SU-DHL-6 (cell line): ENCODE data around the gene ZBTB32.

Experiments
- H2AFZ ChIP-seq: fragments of 200-600 bp; sonication (generic); 2 replicates; pipeline ENCODE4 v1.6.1; 2014; ENCODE audit warnings: low read depth, mild to moderate bottlenecking, moderate library complexity, mixed read lengths, antibody characterized with exemption, low read length; ENCODE audit not compliant: severe bottlenecking
- H3F3A ChIP-seq: fragments of 200-600 bp; shearing (Covaris generic); 2 replicates; pipeline ENCODE4 v1.6.0; 2016; ENCODE audit warnings: antibody characterized with exemption, mild to moderate bottlenecking; ENCODE audit not compliant: insufficient read depth
- H3K27ac ChIP-seq: fragments of 200-600 bp; sonication (generic); 2 replicates; pipeline ENCODE4 v1.5.1; 2016; ENCODE audit warnings: low read depth, mild to moderate bottlenecking, low read length, moderate library complexity, mixed read lengths
- H3K27me3 ChIP-seq: fragments of 200-600 bp; sonication (generic), shearing (Covaris generic); 2 replicates; pipeline ENCODE4 v1.6.0; 2014; ENCODE audit warnings: mild to moderate bottlenecking, low read length
- H3K36me3 ChIP-seq: fragments of 200-600 bp; sonication (generic); 2 replicates; pipeline ENCODE4 v1.6.1; 2014; ENCODE audit warnings: mild to moderate bottlenecking, low read length, mixed read lengths
- H3K4me2 ChIP-seq: fragments of 300-600, 200-600 bp; shearing (Covaris generic), sonication (generic); 2 replicates; pipeline ENCODE4 v1.6.0; 2014; ENCODE audit warnings: low read length, low read depth, mild to moderate bottlenecking; ENCODE audit not compliant: poor library complexity, severe bottlenecking
- H3K4me3 ChIP-seq: fragments of 200-600 bp; sonication (generic); 2 replicates; pipeline ENCODE4 v1.5.1; 2014; ENCODE audit warnings: antibody characterized with exemption, low read length, mild to moderate bottlenecking, mixed read lengths; ENCODE audit not compliant: insufficient read depth, poor library complexity, severe bottlenecking
- H3K79me2 ChIP-seq: fragments of 200-600 bp; sonication (generic); 2 replicates; pipeline ENCODE4 v1.6.1; 2014; ENCODE audit warnings: mild to moderate bottlenecking, low read length, moderate library complexity; ENCODE audit not compliant: insufficient read depth
- H3K9ac ChIP-seq: fragments of 200-600 bp; sonication (generic); 2 replicates; pipeline ENCODE4 v1.7.0; 2014; ENCODE audit warnings: mild to moderate bottlenecking, low read length
- H3K9me2 ChIP-seq: fragments of 200-600 bp; sonication (generic); replicated peaks from 2 replicates; pipeline ENCODE4 v1.6.1; 2014; ENCODE audit warnings: low read length; ENCODE audit not compliant: insufficient read depth
- H3K9me3 ChIP-seq: fragments of 200-600 bp; sonication (generic); 2 replicates; pipeline ENCODE4 v1.6.1; 2014; ENCODE audit warnings: low read length, mixed read lengths; ENCODE audit not compliant: insufficient read depth
- H4K20me1 ChIP-seq: fragments of 200-600 bp; sonication (generic); 2 replicates; pipeline ENCODE4 v1.6.1; 2014; ENCODE audit warnings: low read depth, mild to moderate bottlenecking, antibody characterized with exemption, low read length, moderate library complexity, mixed read lengths
- CTCF ChIP-seq: fragments of 200-600 bp; sonication (generic); IDR thresholded peaks from one replicate; pipeline ENCODE4 v1.5.1; 2017; ENCODE audit warnings: antibody characterized with exemption, mild to moderate bottlenecking, low read length, moderate library complexity; ENCODE audit not compliant: insufficient read depth, poor library complexity, severe bottlenecking
- EZH2phosphoT487 ChIP-seq: fragments of 200-600 bp; sonication (generic), shearing (Covaris generic); conservative IDR thresholded peaks from 2 replicates; pipeline ENCODE4 v1.6.1; 2018; ENCODE audit warnings: mild to moderate bottlenecking, antibody characterized with exemption, low read length, moderate library complexity, mixed read lengths

The ZBTB32 gene

GRCh38 chr19:35731779-35732405 is 27.5 kb downstream of the ZBTB32 start:
- H3K9me3 ChIP-seq = no peaks in the 10 kb centered on the region
- H3K4me3 ChIP-seq = no peak overlapping the region
- no peaks in the 10 kb centered on the region for H3K36me3 ChIP-seq
- no peak overlapping the region for H3K9ac ChIP-seq
- TF ChIP-seq EZH2phosphoT487 (no peak), CTCF (no peak)
- H2AFZ ChIP-seq = no peak overlapping the region
- no peaks in the 10 kb centered on the region for H3K27me3 ChIP-seq
- H4K20me1 ChIP-seq = no peaks in the 10 kb centered on the region
- no peaks in the 10 kb centered on the region for H3K9me2 ChIP-seq
- no peak overlapping the region for H3K4me2 ChIP-seq
- no peaks in the 10 kb centered on the region for H3F3A ChIP-seq
- no peak overlapping the region for H3K27ac ChIP-seq
- H3K79me2 ChIP-seq = no peaks in the 10 kb centered on the region

DNA sequence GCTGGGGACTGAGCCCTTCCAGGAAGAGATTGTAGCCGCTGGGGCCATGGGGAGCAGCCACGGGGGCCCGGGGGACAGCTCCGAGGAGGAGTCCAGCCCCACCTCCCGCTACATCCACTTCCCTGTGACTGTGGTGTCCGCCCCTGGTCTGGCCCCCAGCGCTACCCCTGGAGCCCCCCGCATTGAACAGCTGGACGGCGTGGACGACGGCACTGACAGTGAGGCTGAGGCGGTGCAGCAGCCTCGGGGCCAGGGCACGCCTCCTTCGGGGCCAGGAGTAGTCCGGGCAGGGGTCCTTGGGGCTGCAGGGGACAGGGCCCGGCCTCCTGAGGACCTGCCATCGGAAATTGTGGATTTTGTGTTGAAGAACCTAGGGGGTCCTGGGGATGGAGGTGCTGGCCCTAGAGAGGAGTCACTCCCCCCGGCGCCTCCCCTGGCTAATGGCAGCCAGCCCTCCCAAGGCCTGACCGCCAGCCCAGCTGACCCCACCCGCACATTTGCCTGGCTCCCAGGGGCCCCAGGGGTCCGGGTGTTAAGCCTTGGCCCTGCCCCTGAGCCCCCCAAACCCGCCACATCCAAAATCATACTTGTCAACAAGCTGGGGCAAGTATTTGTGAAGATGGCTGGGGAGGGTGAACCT is 28.3 kb downstream of the ZBTB32 start:
- H3K9me3 ChIP-seq = no peaks in the 10 kb centered on the region
- H2AFZ ChIP-seq = no peak overlapping the region
- TF ChIP-seq CTCF (no peak), EZH2phosphoT487 (no peak)
- H3K4me2 ChIP-seq = no peak overlapping the region
- no peaks in the 10 kb centered on the region for H4K20me1 ChIP-seq
- H3K36me3 ChIP-seq = no peaks in the 10 kb centered on the region
- H3F3A ChIP-seq = no peaks in the 10 kb centered on the region
- no peak overlapping the region for H3K9ac ChIP-seq
- H3K9me2 ChIP-seq = no peaks in the 10 kb centered on the region
- H3K27me3 ChIP-seq = no peaks in the 10 kb centered on the region
- H3K4me3 ChIP-seq = no peak overlapping the region
- no peak overlapping the region for H3K27ac ChIP-seq
- no peaks in the 10 kb centered on the region for H3K79me2 ChIP-seq

DNA sequence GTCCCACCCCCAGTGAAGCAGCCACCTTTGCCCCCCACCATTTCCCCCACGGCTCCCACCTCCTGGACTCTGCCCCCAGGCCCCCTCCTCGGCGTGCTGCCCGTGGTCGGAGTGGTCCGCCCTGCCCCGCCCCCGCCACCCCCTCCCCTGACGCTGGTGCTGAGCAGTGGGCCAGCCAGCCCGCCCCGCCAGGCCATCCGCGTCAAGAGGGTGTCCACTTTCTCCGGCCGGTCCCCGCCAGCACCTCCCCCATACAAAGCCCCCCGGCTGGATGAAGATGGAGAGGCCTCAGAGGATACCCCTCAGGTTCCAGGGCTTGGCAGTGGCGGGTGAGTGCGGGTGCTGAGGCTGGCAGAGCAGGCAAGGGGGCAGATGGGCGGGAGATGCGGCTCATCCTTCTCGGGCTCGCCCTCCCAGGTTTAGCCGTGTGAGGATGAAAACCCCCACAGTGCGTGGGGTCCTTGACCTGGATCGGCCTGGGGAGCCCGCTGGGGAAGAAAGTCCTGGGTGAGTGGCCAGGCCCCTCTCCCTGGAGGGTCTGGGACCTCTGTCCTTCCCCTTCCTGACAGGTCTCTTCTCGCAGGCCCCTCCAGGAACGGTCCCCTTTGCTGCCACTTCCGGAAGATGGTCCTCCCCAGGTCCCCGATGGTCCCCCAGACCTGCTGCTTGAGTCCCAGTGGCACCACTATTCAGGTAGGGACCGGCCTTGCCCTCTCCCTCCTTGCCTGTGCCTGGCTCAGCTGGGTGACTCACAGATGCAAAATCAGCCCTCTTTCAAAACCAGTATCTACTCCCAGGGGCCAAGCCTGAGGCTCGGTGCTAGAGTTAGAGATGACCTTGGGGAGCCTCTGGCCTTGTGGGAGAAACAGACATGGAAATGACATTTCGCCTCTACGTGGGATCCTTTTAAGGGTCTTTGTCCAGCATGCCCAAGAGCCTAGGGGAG is 29.1 kb downstream of the ZBTB32 start:
- H3K9ac ChIP-seq = no peak overlapping the region
- no peak overlapping the region for H3K27ac ChIP-seq
- no peaks in the 10 kb centered on the region for H4K20me1 ChIP-seq
- H3K36me3 ChIP-seq = no peaks in the 10 kb centered on the region
- H3K4me3 ChIP-seq = no peak overlapping the region
- H3K9me3 ChIP-seq = no peaks in the 10 kb centered on the region
- no peaks in the 10 kb centered on the region for H3F3A ChIP-seq
- no peaks in the 10 kb centered on the region for H3K27me3 ChIP-seq
- TF ChIP-seq EZH2phosphoT487 (no peak), CTCF (no peak)
- no peaks in the 10 kb centered on the region for H3K79me2 ChIP-seq
- no peaks in the 10 kb centered on the region for H3K9me2 ChIP-seq
- no peak overlapping the region for H2AFZ ChIP-seq
- H3K4me2 ChIP-seq = no peak overlapping the region
